Measurements from ENCODE around the gene ILDR1.
A peak's percentile ranks its signal among the peaks of the same experiment; 100 is the strongest.

The ILDR1 gene

DNA sequence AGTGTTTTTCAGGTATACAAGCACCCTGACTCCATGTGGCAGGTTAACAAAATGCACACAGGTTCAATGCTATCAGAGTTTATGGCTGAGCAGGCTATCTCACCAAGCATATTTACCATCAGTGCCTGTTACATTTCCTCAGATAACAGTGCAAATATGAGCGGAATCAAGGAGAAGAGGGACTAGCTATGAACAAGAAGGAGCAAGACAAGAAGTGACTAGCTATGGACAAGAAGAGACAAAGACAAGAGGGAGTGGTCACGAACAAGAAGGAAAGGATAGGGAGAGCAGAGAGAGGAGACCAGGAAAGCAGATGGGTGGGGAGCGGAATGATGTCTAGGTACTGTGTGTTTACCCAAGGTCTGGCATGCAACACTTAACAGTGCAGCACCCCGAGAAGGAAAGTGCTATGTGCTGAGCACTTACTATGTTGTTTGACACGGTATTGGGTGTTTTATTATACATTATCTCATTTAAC is 8.6 kb downstream of the ILDR1 start:
- DNase-seq: no peak

DNA sequence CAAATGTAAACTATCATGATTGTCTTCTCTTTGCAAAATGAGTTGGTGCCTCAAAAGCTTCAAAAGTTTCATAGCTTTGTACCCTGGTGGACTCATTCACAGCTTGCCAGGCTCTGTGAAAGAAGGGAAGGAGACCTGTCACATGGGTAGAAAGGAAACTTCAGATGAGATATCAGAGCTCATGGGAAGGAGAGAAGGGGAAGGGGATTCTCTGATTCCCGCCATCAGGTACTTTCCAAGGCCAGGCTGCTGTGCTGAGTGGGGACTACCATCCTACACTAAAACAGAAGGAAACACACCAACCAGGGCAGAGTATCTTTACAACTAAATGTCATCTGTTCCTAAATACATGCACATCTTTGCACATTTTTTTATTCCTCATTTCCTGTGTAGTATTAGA is 9.2 kb downstream of the ILDR1 start:
- no peak for DNase-seq

DNA sequence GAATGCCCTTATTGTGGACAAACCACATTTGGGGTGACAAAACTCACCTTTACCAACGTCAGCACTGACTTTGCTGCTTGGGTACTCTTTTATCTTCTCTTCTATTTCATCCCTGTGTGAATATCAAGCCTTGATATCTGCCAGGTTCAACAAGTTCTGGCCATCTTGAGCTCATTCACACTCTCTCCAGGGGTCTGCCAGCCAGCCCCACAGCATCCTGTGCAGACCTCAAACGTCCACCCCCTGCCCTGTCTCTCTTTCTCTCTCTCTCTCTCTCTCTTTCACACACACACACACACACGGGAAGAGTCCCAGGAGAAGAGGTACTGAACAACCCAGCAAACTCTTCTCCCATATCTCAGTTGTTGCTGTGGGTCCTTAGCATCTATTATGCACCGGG is 10.7 kb downstream of the ILDR1 start:
- no peak for DNase-seq

DNA sequence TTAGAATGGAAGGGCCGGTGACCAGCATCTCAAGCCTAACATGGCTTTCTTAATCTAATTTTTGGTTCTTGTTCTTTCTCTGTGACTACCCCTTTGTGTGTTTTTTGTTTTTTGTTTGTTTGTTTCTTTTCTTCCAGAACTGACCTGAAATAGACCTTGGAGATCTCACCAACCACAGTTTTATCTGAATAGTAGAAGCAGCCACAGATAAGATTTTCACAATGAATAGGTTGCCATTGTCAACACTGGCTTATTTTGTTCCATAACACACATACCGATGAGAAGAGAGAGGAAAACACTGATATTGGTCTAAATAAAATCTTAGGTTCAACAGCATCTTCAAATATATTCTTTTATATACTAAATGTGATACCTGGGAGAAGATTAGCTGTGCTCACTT is 11.5 kb downstream of the ILDR1 start:
- DNase-seq: no peak

DNA sequence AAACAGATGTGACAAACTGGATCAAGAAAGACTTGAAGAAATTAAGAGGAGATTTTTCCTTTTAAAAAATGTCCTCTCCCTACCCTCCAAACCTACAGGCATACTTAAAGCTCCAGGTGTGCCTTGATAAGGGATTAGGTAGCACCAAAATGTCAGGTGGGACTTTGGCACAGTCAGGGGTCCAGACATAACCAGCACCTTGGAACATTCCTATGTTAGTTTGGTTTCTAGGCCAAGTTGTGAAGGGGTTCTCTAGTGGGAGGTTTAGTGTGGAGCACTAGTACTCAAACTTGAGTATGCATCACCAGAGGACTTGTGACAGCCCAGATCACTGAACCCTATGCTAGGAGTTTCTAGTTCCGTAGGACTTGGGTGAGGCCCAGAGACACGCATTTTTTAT is 13.9 kb downstream of the ILDR1 start:
- no peak for DNase-seq

DNA sequence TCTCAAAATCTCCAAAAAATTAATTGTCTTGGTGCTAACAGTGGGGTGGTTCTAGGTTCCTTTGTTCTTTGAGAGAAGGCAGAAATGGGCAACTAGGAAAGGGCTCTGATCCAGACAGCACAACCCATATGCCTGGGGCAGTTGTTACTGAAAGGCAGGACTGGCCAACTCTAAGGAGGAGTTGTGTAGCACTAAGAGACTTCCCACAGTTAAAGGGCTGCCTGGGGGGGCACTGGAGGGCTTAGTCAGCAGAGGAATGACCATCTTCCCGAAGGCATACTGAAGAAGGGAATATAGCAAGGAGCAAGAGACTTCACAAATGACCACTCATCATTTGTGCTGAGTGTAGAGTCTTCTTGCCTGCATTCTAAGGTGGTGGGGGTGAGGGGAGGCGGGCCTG is 15.8 kb downstream of the ILDR1 start:
- no peak for DNase-seq

DNA sequence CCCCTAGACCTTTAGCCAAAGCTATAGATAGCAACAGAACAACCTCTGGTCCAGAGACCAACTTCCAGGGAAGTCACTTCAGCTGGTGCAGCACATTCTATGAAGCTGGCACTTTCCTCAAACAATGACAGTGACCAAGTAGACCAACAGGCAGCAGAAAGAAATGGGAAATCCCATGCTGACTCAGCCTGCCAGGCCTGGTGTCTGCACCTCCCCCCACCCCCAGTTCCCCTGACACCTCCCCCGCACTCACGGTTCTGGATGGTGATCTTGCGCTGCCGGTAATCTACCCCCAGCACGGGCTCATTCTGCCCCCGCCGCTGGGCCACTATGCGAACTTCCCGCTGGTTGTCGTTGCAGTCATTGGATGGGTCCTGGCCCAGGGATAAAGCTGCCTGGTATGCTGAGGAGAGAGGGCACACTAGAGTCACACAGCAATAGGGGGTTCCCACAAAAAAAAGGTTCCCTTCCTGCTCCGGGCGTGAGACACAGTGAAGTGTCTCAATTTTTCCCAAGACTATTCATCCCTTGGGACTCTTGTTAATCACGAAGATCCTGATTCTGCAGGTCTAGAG is 17.0 kb downstream of the ILDR1 start:
- DNase-seq: no peak

DNA sequence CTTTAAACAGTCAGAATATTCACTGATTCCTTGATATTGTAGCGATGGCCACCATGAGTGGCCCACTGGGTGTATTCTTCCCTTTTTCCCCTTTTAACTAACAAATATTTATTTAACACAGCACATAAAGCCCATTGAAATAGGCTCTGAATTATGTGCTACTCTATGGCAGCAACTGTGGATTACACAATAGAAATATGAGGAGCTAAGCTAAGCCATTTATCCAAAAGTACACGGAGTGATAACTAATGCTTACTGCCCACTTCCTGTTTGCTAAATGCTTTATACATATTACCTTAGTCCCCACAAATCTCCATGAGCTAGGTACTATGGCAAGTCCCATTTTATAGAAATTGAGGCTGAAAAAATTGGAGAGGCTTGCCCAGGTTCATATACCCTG is 17.9 kb downstream of the ILDR1 start:
- DNase-seq: peak; percentile 13

DNA sequence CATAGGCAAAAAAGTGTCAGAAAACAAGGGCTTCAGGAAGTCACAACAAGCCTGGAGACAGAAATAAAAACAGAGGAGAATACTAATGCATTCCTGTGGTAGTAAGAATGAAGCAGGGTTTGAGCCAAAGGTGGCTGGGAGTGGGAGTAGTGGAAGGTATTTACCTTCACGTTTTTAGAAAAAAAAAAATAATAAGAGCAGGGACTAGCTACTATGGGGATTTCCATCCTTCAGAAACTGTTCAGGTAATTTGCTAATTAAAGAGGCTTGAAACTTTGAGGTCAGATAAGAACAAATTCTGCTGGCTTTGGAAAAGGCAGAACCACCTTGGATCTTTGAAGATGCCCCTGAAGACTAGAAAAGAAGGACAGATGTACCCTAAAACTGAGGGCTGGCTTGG is 18.4 kb downstream of the ILDR1 start:
- DNase-seq: no peak

DNA sequence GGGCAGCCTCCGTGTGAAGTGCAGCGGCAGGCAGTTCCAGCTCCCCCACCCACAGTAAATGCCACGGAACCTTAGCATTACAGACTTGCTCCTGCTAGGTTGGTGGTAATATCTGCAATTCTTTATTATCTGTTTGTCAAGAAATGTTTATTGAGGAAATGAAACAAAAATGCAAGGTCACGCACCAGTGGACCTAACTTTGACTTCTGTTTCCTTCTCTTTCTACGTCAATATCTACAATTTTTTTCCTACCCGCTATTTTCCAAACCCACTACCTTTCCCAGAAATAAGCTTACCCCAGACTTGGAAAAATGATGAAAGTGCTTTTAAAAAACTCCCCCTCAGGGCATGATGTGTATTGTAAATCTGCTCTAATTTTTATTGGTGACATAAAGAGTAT is 18.9 kb downstream of the ILDR1 start:
- DNase-seq: no peak

DNA sequence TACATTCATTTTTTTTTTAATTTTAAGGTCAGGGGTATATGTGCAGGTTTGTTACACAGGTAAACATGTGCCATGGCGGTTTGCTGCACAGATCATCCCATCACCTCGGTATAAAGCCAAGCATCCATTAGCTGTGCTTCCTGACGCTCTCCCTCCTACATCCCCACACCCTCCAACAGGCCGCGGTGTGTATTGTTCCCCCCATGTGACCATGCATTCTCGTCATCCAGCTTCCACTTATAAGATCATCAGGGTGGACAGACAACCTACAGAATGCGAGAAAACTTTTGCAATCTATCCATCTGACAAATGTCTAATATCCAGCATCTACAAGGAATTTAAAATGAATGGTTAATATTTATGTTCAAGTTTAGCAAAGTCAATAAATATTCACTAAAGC is 19.4 kb downstream of the ILDR1 start:
- no peak for DNase-seq

DNA sequence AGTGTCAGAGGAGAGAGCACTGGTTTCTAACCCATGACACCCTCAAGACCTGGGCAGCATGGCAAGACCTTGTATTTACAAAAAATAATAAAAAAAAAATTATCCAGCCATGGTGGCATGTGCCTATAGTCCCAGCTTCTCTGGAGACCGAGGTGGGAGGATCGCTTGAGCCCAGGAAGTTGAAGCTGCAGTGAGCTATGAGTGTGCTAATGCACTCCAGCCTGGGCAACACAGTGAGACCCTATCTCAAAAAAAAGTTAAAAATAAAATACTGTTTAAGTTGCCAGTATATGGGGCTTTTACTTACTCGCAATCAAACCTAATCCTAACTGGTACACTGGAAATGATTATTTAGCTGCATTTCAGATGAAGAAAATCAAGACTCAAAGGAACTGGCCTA is 20.2 kb downstream of the ILDR1 start:
- DNase-seq: no peak

DNA sequence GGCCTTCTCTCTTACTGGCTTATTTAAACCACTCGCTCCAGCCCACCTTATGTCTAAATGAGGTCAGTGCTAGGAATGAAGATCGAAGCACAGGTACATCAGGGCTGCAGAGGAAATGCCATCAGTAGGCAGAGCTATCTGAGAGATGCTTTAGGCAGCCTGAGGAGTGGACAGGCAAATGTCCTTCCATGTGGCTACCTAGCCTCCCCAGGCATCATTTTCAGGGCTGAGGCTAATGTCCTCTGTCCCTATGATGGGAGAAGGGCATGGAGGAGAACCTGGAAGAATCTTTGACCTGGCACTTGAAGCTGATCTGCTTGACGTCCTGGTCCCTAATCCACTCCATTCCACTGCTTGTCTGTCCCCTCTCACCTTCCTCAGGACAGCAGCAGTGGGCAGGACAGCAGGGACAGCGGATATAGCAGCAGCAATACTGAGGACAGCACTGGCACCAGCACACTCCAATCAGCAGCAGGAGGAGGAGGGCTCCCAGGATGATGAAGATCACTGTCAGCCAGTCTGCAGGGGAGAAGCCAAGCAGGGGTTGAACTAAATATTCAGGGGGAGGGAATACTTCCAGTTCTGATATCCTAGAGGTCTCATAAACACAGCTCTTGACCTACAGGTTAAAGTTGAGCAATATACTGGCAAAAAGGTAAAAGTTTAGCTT is 21.0 kb downstream of the ILDR1 start:
- no peak for DNase-seq

DNA sequence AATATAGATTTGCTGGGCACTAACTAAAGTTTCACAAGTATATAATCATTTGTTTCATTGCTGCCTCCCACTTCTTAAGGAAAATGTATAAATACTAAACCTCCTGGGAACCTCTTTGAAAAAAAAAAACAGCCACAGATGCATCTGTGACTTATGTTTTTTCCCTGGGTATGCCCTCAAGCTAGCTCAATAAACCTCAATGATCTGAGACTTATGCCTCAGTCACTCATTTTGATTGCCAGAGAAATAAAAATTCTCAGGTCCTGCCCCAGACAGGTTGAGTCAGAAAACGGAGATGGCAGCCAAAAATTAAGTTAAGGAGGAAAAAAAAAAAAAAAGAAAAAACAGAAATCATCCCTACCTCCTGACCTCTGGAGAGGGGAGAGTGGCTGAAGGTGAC is 22.1 kb downstream of the ILDR1 start:
- no peak for DNase-seq

DNA sequence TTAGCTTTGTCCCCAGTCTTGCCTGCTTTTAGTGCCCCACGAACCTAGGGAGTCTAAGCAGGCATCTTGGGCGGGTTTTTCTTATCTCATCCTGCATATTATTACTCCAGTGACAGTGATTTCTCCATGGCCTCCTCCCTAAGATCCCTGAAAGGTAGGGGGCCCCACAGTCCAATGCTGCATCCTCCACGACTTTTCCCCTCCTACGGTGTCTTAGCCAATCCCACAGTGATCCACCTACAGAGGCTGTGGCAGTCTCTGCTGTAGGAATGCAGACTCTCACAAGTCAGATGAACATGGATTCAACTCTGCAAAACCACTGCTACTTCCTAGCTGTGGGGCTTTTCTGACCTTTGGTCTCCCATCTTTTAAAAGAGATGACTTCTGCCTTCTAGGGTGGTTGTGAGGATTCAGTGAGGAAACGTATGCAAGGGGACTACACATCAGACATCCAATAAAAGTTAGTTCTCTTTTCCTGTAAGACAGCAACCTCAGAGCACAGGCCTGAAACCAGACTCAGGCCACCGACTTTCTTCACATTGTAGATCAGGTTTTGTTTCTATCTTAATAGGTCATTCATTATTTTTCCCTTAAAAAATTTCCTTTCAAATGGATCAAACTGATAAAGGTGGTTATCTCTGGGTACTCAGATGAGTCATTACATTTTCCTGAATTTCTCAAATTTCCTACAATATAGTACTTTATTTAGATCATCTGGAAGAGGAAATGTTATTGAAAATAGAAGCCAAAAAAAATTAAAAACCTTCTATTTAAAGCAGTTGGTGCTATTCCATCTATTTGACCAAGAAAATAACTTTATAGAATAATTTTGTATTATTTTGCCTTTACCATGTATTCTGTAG is 23.2 kb downstream of the ILDR1 start:
- no peak for DNase-seq

DNA sequence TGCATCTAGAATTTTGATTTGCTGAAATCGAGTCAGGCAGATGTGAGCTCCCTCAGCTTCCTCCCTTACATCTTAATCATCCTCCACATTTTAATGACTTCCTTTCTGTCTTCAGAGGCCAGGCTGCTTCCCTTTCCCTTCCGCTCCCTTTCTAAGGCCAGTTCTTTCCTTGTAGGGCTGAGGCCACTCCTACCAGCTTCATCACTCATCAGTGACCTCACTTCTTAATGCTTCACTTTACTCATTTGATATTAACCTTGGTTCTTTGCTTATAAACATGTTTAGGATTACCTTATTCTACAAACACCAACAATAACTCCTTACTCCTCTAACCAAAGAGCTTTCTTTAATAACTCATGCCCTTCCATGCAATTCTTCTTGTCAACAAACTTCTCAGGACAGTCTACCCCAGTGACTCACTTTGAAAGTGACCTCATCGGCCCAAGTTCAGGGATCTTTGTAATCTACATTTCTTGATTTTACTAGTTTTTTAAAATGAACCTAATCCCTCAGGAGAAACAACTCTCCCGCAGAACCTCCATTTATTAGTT is 23.9 kb downstream of the ILDR1 start:
- DNase-seq: no peak

DNA sequence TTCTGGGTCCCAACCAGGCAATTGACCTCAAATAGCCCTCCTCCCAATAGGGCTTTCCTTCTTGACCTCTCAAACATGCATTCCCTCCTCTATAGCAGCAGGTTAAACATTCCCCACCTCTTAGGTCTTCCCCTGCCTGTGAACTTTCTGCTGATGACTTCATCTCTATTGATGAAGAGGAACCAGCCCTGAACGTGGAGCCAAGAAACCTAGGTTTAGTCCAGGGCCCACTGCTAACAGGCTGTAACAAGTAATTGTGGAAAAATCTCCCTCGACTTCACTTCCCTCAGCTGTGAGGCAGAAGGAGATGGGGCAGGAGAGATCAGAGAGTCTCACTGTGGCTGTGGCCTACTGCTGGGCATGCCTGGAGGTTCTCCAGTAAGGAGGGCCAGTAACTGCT is 24.7 kb downstream of the ILDR1 start:
- no peak for DNase-seq

DNA sequence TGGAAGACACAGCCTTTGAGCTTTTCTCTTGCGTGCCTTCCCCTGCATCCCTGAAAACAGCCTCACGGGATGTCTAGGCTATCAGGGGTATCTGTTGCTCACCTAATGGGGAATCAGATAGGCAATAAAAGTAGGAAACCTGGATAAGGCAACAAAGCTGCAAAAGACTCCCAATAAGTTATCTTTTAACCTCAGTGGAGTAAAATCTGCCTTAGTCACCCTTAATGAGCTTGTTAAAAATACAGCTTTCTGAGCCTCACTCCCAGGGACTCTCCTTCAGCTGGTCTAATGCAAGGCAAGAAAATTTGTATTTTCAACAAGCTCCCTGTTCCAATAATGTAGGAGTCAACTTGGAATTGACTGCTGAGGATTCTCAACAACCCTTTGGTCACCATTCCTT is 25.6 kb downstream of the ILDR1 start:
- DNase-seq: no peak

DNA sequence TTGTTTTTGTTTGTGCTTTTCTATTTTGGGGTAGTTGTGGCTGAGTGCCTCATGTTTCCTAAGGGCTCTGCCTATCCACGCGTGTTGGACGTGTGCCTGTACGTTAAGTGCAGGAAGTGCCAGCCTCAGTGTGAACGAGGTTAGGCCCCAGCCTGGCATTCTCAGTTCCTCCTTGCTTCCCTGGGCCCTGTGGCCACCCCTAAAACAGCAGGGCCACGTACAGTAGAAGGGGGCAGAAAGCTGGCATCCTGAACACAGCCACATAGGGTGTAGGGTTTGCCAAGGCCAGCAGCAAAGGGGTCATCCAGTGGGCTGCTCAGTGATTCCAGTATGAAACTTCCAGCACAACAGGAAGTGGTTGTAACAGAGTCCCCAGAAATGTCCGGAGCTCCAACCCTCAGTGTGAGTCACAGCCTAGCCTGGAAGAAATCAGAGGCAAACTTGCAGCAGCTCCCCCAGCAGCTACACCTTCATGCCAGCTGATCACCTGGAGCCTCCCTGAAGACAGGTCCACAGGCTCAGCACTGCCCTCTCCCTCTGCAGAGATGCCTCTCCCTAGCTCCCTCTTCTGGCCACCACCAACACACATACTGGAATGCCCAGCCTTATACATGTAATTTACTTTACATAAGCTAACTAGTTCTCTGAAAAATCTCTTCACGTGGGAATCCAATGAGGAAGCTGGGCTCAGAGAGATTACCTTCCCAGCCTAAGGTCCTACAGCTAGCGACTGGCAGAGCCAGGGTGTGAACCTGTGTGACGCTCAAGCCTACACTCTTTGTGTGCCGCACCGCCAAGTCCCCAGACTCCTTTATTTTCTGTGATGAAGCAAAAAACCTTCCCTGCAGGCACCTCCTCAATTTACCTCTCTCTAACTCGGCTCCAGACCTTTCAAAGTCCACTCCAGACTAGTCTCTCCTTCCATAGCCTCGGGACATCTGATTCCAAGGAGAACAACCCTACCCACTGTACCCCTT is 26.6 kb downstream of the ILDR1 start:
- no peak for DNase-seq

DNA sequence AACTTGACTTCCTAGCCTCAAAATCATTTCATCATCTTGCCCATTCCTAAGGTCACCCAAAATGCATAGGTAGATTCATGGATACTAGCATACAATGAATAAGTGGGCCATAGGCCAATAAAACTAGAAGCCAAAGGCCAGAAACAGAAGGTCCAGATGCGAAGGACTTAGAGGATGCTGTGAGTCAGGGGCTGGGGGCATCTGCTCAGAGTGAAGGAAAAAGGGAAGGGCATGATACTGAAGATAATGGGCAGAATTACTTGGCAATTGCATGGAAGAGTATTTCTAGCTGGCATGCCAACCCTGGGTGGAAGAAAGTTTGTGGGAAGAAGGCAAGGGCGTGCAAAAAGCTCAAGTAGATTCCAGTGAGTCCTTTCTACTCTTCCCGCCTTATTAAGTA is 27.5 kb downstream of the ILDR1 start:
- DNase-seq: no peak

DNA sequence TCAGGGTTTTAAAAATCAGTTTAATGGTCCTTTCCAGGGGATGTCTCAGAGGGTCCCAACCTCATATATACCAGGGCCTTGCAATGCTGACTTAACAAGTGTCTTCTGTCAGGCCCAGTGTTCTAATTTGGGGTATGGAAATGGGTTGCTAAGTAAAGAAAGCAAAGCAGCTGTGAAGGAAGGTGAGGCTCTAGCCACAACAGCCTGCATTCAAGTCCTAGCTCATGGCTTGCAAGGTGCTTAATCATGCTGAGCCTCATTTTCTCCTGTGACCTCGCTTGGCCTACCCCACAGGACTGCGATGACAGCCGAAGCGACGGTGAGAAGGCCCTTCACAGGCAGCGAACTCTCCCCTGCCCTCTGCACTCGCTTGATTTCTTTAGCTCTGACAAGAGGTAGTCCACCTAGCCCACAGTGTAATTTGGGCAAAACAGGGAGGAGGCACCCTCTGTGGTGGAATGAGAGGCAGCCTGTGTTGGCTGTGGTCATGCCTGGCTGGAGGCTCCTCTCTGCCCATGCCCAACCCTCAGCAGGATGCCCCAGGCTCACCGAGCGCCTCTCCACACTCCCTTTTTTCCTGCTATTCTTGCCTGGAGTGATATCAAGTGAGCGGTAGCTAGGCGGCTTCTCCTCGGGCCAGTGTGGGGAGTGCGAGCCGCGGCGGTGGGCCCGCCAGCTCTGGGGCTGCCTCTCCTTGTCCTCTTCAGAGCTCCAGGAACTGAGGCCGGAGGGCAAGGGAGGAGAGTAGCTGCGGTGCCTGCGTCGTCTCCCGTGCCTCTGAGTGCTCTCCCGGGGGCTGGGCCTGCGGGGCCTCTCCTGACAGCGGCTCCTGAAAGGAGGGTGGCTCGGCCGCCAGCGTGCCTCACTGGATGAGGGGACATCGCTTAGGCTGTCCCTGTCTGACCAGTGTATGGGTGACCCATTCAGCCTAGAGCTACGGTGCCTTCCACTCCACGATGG is 29.2 kb downstream of the ILDR1 start:
- DNase-seq: no peak

Data from NCI-H2107 (cell line).